Measurements from ENCODE around the gene LRTM2.

LRTM2 gene

DNA sequence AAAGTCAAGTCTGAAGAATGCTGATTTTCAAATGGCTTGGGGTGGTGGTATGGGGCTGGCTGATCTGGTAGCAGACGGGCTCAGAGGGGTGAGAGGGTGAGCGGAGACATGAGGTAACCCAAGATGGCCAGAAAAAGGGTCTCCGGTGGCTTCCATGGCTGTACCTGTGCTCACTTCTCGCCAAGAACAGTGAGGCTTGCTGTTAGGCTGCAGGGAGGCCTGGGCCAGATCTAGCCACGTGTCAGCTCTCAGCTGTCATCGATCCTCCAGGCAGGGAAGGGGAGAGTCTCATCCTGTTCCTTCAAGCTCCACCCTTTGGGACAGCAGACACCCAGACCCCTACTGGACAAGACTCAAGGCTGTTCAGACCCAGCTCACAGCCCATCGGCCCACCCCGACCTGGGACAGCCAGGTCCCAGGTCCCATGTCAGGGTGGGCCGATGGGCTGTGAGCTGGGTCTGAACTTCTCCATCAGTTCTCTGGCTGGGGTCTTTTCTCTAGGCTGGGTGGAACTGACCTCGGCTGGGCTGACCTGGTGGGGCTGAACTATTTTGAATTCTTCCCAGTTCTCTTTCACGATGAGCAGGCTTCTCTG lies 9.0 kb downstream of the LRTM2 start:
- no peak for DNase-seq (ENCODE audit: low read depth in 3 of 3)

- DNase-seq (ENCODE audit: low read depth in 3 of 3): no peak
Measured at GRCh38 chr12:1830401-1830845, 10.1 kb downstream of the LRTM2 start.

- DNase-seq (ENCODE audit: low read depth in 3 of 3): no peak
Measured at GRCh38 chr12:1830981-1831963, 10.9 kb downstream of the LRTM2 start.

DNA sequence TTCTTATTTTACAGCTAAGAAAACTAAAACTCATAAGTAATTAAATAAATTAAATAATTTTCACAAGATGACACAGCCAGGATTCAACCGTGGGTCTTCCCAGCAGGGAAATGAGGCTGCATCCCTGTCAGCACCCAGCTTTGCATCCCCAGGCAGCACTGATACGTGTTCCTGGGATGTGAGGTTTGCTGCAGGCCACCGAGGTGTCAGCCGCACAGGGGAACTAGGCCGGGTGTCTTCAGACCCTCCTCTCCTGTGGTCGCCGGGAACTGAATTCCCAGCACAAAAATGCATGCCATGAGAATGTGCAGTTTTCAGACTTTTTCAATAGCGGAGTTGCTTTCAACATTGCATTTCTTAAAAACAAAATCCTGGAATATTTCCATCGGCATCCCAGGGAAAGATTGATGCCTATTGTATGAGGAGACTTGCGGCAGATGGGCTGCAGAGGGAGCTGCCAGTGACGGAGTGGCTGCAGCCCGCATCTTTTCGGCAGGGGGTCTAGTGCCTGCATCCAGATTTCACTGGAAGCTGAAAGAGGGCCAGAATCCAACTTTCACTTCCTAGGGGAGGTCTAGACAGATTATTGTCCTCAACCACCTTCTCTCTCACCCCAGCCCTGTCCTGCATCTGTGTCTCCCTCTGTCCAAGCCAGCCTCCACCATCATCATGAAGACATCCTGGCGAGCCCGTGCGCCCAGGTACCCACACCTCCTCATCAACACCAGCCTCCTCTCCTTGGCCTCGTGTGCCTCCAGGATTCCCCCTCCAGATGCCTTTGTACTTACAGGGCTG lies 12.6 kb downstream of the LRTM2 start:
- DNase-seq (ENCODE audit: low read depth in 3 of 3): no peak

GRCh38 chr12:1833596-1834028 lies 13.2 kb downstream of the LRTM2 start:
- DNase-seq (ENCODE audit: low read depth in 3 of 3): no peak

DNA sequence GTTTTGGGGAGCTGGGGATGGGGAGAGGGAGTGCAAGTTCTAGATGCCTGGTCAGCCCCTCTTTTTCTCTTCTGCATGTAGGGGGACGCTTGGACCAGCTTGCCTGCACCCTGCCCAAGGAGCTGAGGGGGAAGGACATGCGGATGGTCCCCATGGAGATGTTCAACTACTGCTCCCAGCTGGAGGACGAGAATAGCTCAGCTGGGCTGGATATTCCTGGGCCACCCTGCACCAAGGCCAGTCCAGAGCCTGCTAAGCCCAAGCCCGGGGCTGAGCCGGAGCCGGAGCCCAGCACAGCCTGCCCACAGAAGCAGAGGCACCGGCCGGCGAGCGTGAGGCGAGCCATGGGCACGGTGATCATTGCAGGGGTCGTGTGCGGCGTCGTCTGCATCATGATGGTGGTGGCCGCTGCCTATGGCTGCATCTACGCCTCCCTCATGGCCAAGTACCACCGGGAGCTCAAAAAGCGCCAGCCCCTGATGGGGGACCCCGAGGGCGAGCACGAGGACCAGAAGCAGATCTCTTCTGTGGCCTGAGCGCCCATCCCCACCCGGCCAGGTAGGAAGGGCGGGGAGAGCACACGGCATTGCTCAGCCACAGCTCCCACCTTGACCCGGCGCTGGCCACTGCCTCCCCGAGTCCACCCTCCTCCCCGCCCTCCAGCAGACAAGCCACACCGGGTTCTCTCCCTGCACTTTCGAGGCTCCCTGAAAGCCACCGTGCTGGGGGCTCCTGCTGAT lies 14.0 kb downstream of the LRTM2 start:
- DNase-seq (ENCODE audit: low read depth in 3 of 3): no peak

DNA sequence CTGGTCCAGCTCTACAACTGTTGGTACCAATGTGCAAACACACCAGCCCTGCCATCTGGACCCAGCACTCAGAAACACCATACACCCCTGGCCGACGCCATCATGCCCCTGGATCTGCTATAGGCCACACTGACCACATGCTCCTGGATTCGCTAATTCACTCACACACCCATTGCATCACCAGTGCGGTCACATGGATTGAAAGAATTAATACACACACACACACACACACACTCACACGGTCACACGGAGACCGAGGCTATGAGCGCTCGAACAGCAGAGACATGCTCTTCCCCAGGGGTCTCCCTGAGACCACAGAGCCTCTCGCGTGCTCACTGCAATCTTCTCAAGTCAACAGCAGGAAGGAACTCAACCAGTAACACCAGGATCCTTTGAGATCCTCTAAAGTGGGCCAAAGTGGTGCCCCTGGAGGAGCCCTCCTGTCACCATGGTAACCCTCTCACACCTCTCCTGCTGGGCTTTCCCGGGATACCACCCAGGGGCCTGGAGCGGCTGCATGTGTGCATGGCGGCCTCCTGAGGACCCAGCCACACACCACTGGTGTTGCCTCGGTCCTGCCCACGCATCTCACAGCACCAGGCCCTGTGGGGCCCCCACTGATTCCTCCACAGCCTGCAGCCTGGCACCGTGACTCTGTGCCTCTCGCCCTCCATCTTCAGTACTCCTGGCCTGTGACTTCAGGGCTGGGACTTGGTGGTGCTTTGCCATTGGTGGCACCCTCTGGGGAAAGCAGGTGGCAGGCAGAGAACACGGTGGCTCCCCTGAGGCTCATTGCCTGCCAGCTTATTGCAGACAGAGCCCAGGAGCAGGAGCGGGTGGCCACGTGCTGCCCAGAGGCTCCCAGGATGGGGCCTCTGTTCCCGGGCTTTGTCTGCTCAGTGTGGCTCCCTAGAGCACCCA lies 15.1 kb downstream of the LRTM2 start:
- no peak for DNase-seq (ENCODE audit: low read depth in 3 of 3)

DNA sequence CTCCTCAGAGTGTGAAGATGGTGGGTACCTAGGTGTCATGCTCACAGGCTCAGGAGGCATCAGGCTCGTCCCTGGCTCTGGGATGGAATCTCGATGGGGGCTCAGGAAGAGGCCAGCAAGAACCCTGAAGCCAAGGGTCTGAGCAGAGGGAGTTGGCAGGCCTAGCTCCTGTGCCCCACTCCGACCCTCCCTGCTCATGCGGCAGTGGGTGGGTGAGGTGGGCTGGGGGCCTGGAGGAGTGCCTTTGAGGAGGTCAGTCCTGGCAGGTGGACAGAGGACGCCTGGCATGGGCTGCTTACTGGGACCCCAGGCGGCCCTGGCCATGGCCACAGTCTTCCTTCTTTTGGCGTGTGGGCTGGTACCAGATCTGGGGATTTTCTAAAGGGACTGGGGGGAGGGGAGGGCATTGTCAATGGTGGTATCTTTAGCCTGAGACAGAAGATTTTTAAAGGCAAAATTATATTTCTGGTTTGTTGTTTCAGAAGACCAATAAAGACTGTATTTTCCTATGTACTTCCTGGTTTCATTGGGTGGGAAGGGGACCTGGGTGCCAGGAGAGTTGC lies 16.0 kb downstream of the LRTM2 start:
- DNase-seq (ENCODE audit: low read depth in 3 of 3): no peak

- DNase-seq (ENCODE audit: low read depth in 3 of 3): no peak
Measured at GRCh38 chr12:1836854-1837421, 16.6 kb downstream of the LRTM2 start.

GRCh38 chr12:1837541-1838204 lies 17.3 kb downstream of the LRTM2 start:
- DNase-seq (ENCODE audit: low read depth in 3 of 3): no peak

- no peak for DNase-seq (ENCODE audit: low read depth in 3 of 3)
Measured at GRCh38 chr12:1838205-1838993, 18.0 kb downstream of the LRTM2 start.

GRCh38 chr12:1838994-1839365 lies 18.6 kb downstream of the LRTM2 start:
- no peak for DNase-seq (ENCODE audit: low read depth in 3 of 3)

GRCh38 chr12:1839464-1839863 lies 19.1 kb downstream of the LRTM2 start:
- DNase-seq (ENCODE audit: low read depth in 3 of 3): no peak

DNA sequence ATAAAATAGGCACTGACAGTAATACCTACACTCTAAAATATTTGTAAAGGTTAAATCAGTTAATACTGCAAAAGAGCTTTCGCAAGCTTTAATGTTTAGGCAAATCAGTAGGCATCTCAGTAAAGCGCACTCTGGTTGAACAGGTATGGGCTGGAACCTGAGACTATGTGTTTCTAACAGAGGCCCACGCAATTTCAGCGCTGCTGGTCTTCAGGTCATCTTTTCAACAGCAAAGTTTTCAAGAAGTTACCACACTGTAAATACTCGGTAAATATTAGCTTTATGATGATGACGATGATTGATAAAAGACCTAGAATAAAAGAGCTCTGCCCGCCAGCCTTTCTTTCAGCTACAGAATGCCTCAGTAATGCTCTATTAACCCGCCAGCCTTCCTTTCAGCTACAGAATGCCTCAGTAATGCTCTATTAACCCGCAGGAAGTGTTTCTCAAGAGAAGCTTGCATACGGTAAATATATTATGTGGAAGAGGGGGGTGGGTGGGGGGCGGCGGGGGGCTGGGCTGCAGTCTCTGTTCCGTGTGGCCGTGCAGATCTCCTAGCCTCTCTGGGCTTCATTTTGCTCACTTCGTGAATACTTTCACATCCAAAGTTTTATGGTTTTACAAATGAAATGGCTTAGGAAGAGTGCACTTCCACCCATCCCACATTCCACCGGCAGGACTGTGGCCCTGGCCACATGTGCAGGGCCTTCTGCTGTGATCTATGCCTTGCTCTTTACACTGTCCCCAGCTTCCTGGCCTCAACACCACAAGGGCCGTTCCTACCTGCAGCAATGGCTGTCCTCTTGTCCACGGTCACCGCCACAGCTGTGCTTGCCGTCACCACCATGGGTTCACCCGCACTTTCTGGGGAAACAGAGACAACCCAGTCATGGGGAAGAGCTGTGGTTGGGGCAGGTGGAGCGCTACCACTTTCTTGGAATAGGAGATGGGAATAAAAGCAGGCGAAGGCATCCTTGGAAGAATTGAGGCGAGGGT lies 19.9 kb downstream of the LRTM2 start:
- no peak for DNase-seq (ENCODE audit: low read depth in 3 of 3)

DNA sequence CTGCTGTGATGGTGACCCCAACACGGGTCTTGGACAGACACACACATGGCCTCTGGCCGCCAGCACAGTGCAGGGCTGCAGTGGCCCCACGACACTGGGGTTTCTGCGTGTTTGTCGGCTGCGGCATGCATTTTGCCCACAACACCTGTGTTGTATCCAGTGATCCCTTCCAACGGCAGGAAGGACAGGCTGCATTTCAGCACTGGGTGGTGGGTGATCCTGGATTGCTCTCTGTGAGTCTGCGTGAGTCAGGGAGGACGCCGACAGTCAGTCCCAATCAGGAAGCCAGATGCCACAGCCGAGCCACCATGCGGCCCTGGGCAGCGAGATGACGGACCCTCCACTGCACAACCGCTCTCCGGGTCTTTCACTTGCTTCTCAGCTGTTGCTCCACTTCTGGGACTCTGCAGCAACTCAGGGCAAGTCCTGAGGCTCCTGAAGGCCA lies 20.6 kb downstream of the LRTM2 start:
- no peak for DNase-seq (ENCODE audit: low read depth in 3 of 3)

GRCh38 chr12:1841586-1842182 lies 21.3 kb downstream of the LRTM2 start:
- no peak for DNase-seq (ENCODE audit: low read depth in 3 of 3)

Measured in stimulated activated CD4-positive, alpha-beta T cell treated with anti-CD3 and anti-CD28 coated beads, TNF-alpha, amount 100 ng/mL, for 48 hours (primary cell).